NOMO-1 (cell line): Measurements from ENCODE around the gene SP8.

ENCODE experiments used
- DNase-seq, 2 experiments: peaks; one replicate each; lab custom pipeline; 2025; ENCODE audit not compliant: unreplicated experiment in 2 of 2; lab: John Stamatoyannopoulos, UW

SP8 gene

DNA sequence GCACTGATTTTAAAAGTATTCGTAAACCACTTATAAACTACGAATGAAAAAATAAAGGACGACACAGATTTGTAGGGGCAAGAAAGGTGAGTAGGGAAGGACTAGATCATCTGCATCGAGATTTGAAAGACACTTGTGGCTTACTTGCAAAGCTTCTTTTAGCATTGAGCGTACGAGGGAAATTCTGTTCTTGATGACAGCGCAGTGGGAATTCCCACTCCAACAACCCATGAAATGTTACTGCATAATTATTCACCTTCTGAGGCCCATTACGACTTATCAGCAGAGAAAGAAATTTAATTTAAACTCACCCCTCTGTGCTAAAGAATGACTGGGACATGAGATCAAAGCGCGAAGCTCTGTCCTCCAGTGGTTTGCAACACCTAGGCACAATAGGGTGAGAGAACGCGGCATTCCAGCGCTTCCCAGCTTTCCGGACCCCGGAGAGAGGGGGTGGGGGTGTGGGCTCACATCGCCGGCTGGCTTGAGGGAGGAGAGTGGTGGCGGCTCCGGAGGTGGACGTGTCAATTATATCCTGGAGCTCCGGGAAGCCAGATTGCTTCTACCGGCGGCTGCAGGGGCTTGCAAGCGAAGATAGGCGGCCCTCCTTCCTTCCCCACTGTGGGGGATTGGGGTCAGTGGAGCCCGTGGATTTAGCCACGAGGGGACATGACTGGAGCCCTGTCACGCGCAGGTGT lies 10.3 kb downstream of the SP8 start:
- no peak for DNase-seq

GRCh38 chr7:20754001-20754400 lies 32.7 kb downstream of the SP8 start:
- no peak for DNase-seq

- DNase-seq, result no peak
Observed at GRCh38 chr7:20749906-20750305, 36.8 kb downstream of the SP8 start.

DNA sequence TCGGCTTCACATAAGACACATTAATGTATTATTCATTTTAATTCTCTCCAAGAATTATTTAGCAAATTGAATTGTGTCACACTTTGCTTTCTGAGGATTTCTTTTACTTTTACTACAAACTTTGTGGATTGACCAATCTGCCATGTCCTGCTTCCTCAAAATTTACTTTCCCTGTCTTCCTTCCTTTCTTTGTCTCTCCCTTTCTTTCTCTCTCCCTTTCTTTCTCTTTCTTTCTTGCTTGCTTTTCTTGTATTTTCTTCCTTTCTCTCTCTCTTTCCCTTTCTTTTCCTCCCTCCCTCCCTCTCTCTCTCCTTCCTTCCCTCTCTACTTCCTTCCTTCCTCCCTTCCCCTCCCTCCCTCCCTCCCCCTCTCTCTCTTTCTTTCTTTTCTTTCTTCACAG lies 37.8 kb downstream of the SP8 start:
- DNase-seq, result no peak

DNA sequence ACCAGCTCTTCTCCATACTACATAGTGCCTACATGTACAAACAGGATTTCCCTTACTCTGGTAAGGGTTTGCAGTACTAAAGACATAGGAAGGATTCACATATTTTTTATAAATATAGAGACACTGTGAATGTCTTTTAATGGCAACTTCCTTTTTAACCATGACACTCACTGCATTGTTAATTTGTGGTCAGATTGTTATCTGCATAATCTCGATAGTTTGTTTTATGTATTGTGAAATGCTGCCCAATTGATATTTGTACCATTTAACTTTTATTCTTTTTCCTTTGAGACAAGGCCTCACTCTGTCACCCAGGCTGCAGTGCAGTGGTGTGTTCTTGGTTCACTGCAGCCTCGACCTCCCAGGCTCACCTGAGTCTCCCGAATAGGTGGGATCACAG lies 39.7 kb downstream of the SP8 start:
- DNase-seq, result peak in 1 of 2 experiments; percentile 4

DNA sequence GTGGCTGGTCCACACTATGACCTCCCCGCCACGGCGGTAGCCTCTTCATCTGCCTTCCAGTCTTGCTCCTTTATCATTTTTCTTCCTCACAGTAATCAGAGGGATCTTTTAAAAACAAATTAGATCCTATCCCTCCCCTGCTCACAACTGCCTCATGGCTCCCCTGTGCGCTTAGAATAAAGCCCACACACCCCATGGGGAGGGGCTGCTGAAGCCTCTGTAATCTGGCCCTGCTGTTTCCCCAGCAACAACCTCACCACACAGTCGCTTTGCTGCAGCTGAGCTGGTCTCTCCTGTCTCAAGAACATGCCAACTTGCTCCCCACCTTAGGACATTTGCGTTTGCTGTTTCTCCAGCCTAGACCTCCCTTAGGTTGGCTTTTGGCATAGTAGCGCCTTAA lies 41.0 kb downstream of the SP8 start:
- no peak for DNase-seq

DNA sequence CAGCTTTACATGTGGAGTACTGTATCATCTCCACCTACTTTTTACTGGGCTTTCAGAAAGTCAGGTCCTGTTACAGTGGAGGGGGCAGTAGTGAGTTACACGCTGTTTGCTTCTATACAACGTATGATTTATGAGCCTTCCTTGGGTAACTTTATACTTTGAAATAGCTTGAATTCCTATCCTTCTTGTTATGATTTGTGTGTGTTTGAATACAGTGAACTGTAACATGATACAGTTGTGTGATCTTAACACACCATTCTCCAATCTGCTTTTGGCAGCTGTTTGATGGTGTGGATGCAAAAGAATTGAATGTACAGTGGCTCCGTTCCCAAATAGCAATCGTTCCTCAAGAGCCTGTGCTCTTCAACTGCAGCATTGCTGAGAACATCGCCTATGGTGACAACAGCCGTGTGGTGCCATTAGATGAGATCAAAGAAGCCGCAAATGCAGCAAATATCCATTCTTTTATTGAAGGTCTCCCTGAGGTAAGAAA lies 41.7 kb downstream of the SP8 start:
- DNase-seq, result no peak

GRCh38 chr7:20742913-20743312 lies 43.8 kb downstream of the SP8 start:
- DNase-seq, result no peak

DNA sequence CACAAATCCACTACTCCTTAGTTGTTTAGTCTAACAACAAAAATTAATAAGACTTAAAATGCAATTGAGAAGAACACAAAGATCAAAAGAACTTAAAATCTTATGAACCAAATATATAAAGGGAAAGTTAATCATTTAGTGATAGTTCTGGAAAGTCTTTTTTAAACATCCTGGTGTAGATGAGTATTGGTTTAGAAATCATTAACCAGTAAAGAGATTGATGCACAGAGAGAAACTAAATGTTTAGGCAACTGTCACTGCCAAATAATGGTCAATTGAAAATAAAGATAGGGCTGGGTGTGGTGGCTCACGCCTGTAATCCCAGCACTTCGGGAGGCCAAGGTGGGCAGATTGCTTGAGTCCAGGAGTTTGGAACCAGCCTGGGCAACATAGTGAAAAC lies 44.9 kb downstream of the SP8 start:
- no peak for DNase-seq

DNA sequence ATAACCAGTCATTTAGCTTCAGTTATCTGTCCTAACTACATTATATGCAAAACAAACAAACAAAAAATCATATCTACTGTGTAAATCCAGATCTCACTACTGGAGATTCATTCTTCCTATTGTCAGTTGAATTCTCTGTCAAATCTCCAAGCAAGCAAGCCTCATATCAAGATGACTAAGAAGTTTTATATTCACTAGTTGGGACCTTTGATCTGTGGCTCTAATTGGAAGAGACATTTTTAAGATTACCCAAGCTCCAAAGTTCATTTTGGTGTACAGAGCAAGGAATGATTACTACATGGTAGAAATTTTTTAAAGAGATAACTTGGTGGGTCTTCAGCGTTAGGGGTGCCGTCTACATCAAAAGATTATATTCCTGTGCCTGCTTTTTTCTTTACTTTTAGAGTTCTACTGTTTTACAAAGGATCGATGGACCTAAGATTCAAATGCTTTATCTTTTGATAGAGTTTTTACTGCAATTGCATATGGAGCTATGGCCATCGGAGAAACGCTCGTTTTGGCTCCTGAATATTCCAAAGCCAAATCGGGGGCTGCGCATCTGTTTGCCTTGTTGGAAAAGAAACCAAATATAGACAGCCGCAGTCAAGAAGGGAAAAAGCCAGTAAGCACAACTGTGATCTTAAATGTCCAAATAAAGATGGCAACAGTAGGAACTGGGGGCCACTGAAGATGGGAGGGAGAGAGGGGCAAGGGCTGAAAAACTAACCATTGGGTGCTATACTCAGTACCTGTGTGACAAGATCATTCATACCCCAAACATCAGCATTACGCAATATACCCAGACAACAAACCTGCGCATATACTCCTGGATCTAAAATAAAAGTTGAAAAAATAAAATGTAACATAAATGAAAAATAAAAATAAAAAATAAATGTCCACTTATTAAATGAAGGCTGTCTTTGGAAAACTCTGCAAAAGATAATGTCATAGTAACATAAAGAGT lies 47.9 kb downstream of the SP8 start:
- DNase-seq, result no peak

- DNase-seq, result no peak
Observed at GRCh38 chr7:20737840-20738448, 48.7 kb downstream of the SP8 start.

DNA sequence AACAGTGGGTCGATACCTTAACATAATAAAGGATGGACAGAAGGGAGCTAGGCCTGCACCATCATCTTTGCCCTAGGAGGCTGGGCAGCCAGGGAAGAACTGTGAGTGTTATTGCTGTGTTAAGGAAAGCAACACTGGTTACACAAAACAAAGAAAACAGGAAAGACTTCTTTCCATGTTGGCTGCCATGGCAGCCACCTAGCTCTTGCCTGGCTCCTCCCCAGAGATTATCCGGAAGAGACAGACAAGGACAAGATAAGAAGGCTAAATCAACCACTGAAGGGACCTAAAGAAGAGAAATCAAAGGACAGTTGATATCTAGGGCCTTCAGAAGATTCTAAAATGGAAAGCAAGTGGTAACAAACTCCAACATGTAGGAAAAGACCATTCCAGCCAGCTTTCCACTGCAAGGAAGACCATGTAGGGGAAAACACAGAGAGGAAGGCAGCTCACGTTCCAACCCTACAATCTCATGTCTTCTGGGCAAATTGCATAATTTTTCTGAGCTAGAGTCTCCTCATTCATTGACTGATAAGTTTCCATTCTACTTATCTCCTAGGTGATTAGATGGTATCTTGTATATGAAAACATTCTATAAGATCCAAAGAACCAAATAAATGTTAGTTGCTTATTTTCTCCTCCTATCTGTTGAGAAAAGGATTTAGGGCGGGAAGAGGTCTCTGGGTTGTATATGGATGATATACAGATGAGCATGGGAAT lies 51.2 kb downstream of the SP8 start:
- DNase-seq, result no peak
